Left hindlimb (tissue), 1 donor: Measurements from ENCODE around the gene LAMB4.
"Not testable (repeated sequence)": the region's sequence is repeated elsewhere in the genome, so short reads cannot be mapped to it uniquely, and the experiment has no call there.

ENCODE experiments used
- DNase-seq: peaks from one replicate; pipeline ENCODE4 v3.0.0-alpha.2; 2018

LAMB4 gene

DNA sequence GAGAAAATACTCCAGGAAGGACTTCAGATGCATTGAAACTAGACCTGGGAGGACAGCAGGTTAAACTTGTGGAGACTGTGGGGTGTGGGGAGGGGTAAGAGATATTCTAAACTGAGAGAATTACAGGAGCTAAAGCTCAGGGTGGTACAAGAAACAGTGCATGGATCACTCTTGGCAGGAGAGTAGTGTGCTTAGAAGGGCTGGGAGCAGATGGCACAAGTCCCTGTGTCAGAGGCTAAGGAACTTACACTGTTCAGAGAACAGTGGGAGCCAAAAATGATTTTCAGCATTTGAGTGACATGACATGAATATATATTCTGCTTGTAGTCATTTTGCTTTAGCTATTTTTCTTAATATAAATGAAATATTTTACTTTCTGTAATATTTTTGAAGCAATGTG, 91.2 kb downstream of the LAMB4 start:
- DNase-seq = no peak

DNA sequence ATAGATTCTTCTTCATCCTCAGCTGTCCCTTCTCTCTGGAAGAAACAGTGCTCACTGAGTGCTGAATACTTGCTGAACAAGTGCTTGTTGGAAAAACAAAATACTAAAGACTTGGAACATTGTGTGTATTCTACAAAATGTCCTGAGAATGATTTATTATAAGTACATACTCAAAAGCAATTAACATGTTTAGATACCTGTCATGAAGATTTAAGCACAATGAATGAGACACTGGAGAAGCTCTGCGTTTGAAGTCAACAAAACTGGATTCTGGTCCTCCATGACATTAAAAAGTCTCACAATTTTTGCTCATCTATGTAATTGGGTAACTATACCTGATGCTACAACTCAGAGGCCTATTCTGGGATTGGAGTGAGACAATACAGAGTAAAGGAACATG, 92.4 kb downstream of the LAMB4 start:
- no peak for DNase-seq

DNA sequence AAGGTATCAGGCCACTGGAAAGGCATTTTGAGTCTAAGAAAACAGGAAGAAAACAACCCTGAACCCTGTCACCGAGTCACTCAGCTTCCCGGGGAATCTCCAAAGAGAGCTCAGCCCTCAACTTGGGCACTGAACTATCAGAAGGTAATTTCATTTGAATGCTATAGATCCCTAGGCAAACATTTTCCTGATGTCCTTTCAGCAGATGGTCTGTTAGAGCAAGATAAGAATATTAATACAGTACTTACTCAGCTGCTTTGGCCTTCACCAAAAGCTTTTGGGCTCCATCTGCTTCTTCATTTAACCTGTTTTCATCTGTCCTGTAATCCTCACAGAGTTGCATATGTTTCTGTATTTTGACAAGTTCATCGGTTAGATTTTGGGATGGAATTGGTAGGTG, 93.0 kb downstream of the LAMB4 start:
- no peak for DNase-seq

DNA sequence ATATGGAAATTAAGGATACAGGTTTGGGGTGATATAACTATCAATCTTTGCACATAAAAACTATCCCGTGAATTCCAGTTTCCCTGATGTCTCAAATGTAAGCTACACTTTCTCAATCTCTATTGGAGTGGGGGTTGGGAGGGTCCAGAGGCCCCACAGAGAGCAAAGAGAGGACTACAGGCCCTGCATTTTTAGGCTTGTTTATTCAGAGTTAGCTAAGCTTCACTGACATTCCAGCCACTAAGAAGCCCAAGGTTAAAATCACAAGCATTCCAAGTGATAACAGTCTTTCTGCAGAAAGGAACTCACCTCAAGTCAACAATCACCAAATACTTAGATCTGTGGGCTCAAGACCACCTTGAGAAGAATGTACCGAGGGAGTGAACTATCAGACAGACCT, 95.6 kb downstream of the LAMB4 start:
- no peak for DNase-seq

DNA sequence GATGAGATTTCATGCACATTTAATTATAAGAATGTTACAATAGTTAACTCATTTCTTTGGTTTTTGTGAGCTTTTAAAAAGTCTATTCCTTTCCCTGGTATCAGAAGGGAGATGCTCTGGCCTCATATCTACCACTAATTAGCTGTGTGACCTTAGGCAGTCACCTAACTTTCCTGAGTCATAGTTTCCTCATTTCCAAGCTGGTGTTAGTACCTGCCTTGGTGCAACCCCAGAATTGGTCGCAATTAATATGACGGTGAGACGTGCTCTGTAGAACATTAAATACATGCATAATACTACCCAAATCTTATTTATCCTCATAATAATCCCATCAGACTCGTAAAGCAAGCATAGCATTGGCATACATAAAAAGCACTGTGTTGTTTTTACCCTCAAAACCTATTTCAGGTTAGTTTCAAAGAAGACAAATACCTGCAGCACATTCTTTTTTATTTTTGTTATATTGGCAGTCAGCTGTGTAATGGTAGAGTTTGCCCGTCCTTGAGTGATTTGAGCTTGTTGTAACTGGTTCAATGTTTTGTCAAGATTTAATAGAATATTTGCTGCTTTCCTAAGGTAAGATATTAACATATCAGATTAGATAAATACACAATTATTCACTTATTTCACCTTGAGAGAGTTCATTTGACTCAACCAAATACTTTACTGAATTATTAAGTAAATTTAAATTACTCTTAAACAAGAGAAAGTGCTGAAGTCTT, 96.2 kb downstream of the LAMB4 start:
- DNase-seq = no peak

DNA sequence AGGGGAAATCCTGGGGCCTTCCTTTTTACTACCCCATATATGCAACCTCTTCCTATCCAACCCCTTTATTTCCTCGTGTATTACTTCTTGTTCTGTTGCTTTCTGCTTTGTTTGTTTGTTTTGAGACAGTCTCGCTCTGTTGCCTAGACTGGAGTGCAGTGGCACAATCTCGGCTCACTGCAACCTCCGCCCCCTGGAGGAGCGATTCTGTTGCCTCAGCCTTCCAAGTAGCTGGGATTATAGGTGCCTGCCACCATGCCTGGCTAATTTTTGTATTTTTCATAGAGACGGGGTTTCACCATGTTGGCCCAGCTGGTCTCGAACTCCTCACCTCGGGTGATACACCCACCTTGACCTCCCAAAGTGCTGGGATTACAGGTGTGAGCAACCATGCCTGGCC, 96.9 kb downstream of the LAMB4 start:
- DNase-seq = not testable (repeated sequence)

DNA sequence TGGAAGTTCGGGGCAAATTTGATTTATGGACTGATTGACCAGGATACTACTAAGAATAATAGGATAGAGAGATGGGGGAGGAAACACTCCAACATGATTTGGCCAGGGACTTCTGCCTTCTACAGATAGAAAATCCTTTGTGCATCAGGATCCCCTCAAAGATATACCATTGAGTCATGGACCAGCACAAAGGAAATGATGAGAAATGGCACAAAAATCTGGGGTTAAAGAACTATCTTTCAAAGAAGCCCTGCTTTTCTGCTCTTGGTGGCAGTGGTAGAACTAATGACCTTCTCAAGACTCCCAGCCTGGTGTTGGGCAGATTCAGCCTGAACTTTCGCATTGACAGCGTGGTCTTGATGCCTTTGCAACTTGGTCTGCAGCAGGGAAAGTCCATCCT, 99.6 kb downstream of the LAMB4 start:
- no peak for DNase-seq

DNA sequence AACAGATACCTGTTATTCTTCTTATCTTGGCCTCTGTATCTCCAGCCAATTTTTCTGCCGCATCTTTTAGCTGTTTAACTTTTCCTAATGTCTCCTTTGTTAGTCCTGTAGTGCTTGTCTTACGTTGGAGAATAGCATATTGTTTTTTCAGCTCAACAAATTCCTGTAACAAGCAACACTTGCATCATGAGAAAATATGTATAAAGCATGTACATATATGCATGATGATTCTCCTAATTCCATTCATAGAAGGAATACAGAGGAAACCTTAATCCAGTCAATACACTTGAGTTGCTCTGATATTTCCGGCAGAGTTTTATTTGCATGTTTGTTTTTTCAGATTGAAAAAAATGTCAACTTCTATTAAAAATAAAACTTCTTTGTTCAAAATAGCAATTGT, 101.1 kb downstream of the LAMB4 start:
- DNase-seq = no peak

DNA sequence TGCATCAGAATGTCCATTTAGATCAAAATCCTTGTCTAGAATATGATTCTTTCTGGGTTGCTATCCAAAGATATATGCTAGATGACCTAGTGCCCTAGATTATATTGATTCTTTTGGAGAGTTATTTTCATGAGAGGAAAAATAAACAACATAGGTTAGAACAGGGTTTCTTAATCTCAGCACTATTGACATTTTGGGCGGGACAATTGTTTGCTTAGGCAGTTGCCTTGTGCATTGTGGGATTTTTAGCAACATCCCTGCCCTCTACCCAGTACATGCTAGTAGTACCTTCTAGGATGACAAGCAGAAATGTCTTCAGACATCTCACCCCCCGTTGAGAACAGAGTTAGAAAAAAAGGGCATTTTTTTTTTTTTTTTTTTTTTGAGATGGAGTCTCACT, 102.0 kb downstream of the LAMB4 start:
- DNase-seq = no peak

DNA sequence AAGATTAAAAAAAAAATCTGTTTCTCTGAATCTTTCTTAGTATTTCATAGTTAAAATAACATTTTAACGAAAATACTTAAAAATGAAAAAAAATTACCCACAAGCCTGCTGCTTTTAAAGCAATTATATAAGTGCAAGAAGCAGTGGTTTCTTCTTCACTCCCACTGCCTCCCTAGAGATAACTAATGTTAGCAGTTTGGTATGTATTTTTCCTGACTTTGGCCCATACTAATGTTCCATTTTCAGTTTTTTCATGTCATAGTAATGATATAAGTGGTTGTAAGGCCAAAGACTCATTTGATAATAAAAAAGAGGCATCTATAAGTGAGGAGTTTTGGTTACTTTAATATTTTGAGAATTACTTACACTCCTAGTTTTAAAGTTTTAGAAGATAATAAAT, 102.9 kb downstream of the LAMB4 start:
- DNase-seq = no peak

DNA sequence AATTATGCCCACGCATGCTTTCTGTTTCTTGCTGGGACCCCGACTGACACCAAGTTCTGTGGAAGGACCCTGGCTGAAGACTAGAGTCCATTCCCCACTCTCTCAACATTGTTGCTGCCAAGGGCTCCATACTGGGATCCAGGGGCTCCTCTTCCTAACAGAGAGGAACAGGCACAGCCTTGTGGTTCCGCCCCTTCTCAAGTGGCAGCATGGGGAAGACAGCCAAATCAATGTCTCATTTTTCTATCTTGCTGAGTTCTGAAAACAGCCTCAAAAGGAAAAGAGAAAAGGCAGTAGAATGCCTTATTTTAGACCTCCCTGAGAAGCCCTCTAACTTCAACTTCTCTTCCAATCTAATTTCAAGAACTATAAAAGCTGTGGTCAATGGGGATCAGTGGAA, 103.5 kb downstream of the LAMB4 start:
- DNase-seq = no peak

DNA sequence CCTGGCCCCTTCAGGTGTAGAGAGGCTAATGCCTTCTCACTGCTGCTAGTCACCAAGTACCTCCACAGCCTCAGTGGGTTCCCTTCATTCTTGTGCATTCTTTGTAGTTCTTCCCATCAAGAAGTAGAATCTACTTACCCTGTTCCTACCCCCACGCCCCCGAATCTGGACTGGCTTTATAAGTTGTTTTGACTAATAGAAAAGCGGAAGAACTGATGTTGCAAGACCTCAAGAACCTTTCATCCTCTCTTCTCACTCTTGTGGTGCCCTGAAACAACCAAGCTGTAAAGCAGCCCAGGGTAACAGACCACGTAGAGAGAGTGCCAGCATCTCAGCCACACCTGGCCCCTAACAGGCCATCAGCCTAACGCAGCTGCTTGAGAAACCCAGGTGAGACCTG, 104.0 kb downstream of the LAMB4 start:
- no peak for DNase-seq

DNA sequence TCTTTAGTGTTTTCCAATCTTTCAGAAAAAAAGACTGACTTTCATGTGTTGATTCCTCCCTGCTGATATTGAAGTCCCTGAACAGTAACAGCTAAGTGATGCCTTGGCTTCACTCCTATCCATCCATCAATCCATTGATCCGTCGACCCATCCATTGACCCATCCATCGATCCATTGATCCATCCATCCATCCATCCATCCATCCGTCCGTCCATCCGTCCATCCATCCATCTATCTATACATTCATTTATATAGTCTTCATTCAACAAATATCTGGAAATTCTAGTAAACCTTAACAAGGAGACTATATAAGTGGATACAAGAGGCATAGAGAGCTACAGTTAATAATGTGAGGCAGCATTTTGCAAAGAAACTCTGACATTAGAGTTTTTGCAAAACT, 105.6 kb downstream of the LAMB4 start:
- no peak for DNase-seq

DNA sequence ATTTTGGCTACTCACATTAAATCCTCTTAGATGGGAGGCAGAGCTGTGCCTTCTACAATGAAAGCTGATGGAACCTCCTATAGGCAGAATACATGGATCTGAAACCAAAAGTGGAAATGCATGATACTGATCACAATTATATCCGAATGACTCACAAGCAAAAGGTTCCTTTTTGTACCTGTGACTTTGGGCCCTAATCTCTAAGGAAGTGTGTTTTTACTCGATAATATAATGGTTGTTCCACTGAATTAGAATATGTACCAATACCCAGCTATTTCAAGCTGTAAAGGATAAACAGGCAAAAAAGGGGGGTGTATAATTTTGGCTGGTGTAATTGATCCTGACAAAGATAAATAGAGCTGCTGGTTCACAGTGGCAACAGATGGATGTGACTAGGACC, 109.6 kb downstream of the LAMB4 start:
- no peak for DNase-seq

DNA sequence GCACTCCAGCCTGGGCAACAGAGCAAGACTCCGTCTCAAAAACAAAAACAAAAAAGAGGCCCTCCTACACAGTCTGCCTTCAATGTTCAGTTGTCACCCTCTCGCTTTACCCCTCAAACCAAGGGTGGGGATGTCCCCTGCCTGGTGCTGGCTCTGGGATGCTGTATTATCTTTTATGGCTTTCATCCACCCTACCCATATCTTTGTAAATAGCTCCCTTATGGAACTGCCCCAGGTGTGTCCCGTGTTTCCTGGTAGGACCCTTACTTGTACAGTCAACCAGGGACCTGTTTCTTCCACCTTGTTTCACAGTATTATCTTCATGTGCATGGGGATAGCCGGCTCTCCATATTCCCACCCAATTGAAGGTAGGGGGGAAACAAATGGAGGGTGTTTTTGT, 111.5 kb downstream of the LAMB4 start:
- DNase-seq = no peak

DNA sequence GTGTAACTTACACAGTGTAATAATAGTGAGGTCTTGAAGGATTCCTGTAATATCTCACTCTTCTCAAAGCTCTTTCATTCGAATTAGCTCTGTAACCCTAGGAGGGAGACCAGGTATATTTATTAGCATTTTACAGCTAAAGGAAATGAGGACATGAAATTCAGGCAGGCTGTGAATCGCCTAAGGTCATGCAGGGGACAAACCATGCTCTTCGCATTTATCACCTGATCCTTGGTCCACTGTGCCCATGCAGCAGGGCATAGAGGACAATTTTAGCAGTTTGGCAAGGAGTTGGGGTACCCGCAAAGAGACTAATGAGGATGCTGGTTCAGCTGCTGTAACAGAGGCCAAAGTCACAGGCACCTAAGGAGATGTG, 112.4 kb downstream of the LAMB4 start:
- DNase-seq = no peak

DNA sequence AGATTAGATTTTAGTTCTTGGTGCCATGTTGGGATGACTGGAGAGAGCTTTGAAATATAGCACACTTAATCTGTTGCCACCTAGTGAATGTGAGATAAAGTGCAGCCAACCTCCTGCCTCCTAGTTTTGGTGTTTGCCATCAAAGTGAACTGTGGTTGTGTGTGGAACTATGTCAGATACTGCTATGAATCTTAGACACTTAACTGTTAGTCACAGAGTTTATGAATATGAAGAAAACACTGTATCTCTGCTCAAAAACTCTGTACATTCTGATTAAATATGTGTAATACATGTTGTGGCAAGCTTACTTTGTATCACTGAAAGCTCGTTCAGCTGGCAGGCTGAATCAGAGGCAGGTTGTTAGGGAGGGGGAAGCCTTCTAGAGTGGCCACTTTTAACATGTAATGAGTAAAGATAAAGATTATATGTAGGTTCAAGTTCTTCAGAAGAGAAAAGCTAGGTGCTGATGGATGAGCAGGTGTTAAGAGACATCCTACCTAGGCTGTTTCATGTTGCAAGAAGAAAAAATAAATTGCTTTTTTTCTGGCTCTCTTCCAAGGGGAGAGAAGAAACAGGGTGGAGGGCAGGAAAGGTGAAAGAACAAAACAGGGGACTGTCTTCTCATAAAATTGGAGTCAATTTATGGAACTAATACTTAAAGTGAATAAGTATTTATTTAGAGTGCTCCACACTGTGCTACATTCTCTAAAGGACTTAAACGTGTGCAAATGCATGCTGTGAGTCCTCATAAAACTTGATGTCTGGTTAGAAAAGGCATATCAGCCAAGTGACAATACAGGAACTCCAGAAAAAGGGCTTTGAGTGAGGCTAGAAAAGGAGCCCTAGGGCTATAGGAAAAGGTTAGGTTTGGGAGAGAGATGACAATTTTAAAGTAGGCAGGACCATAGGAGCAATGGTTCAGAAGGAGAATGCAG, 113.1 kb downstream of the LAMB4 start:
- DNase-seq = no peak

DNA sequence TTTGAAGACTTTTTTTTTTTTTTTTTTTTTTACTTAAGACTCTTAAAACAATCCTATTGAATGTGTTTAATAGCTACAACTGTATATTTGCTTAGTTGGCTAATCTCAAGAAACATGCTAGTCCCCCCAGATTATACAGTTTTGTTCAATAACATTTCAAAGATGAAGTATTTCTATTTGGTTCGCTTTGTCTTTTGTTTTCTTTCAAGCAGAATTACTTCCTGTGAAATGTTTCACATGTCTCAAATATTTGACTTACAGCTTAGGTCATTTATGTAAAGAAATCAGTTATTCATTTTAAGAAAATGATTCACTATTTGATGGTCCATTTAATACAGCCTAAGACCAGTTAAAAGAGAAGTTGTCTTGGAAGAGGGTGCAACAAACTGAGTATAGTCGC, 114.4 kb downstream of the LAMB4 start:
- DNase-seq = no peak

DNA sequence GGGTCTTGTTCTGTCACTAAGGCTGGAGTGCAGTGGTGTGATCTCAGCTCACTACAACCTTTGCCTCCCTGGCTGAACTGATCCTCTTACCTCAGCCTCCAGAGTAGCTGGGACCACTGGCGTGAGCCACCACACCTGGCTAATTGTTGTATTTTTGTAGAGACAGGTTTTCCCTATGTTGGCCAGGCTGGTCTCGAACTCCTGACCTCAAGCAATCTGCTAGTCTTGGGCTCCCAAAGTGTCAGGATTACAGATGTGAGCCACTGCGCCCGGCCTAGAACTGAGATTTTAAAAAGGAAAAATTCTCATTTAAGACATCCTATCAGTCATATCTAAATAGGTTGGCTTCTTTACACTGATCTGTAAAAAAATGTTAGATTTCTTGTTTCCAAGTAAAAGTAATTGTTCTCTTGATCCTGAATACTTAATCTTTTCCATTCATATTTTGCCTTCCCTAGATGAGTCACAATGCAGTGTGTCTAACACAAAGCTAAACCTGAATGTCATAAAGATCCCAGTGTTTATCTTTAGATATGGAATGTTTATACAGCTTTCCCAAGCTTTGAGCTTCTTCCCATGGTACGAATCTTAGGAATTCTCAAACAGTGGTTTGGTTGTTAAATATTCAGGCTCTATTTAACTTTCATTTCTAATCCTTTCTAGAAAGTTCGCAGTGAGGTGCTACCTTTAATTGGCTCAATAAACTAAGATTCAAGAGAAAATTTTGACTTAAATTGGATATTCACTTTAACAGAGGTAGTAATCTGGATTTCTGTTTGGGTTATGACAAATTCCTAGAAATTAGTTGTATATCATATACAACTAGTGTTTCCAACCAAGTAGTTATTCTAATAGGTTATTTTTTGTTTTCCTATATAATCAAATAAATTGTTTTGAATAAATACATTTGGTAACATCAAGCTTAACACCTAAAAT, 115.1 kb downstream of the LAMB4 start:
- no peak for DNase-seq

DNA sequence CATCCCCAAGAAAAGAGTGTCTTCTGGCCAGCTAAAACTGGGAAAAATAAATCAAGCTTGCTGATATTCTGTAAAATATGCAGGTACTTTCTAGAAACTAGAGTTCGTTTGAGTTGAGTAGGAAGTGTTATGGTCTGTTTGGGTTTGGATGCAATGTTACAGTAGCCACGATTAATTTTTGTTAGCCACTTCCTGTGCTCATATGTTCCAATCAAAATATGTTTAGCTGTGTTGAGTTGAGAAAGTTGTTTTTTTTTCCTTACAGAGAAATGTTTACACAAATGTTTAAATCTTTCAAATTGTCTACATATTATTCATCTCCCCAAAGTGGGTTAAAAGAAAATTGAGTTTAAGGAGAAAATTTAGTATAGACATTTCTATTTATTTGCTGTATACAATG, 115.9 kb downstream of the LAMB4 start:
- DNase-seq = no peak

DNA sequence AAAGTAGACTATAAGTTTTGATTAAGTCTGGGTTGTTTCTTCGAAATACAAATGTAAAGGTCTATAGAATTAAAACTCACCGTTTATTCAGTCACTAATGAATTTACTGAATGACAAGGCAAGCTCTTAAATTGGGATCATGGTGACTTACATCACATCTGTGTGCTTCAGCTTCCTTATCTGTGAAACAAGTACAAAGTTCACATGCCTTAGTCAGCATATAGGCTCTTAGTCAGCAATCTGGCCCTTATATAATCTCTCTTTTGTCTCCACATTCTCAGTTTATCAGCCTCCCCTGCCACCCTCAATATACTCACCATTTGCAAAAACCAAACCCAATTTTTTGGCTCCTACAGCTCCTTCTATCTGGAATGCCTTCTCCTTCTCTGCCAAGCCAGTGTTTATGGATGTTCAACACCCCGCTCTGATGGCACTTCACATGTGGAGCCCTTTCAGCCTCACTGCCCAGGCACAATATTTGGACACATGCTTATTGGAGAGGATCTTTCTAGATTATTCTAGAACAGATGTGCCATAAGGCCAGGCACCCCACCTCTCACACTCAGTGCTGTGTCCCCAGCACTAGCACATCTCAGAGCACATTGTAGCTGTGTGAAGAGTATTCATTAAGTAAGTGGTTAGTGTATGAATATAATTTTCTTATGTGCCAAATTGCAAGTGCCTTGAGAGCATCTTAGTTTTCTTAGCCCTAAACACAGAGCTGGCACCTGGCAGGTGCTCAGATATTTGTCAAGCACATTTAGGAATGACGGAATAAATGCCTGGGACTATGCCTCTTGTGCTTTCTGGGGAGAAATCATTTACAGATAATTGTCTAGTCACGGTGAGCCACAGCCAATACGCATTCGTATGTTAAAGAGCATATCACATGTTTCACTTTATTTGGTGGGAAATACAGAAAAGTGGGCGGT, 117.4 kb downstream of the LAMB4 start:
- DNase-seq = no peak

DNA sequence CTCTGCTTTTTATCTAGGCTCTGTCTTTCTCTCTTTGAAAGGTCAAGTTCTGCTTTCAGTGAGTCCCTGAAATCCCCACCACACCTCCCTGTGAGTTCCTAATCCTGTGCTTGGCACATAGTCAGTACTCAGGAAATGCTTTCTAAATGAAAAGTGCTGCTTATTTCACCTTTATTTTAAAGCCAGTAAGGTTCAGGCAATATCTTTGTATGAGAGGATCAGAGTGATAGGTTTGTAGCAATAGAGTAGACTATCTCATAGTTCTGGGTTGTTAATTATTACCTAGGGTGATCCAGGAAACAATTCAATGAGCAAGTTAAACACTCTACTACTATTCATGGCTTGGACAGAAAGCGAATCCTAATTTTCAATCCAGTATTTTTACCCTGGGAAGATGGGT, 119.8 kb downstream of the LAMB4 start:
- no peak for DNase-seq
